Epithelial cell of proximal tubule (primary cell): ENCODE measurements around the gene CPB1. TPM values are rescaled to one million over a fixed set of nuclear protein-coding genes. Genes with fewer than 3 reads are reported as not detected.

Experiments
- DNase-seq: peaks from one replicate; pipeline ENCODE4 v3.0.0-alpha.2; 2011; ENCODE audit warnings: low read depth
- H3K4me3 ChIP-seq: 2 replicates; pipeline ENCODE4 v1.5.1; 2011; ENCODE audit warnings: low read depth, mild to moderate bottlenecking, low read length
- total RNA-seq: library from RNA; depleted of rRNA; stranded (reverse); fragments of >200 nt; gene quantifications from 2 replicates; pipeline ENCODE4 v1.2.3, GENCODE V29; 2015
- TF ChIP-seq, protein P1 (sequence below): conservative IDR thresholded peaks from 2 replicates; pipeline ENCODE4 v1.5.1; 2012; ENCODE audit warnings: low read depth, mild to moderate bottlenecking, low read length

Gene CPB1
- total RNA-seq, 1 donor from 2014 or later: not detected

GRCh38 chr3:148879256-148879655, 51.6 kb downstream of the CPB1 start:
- TF ChIP-seq, protein P1, sequence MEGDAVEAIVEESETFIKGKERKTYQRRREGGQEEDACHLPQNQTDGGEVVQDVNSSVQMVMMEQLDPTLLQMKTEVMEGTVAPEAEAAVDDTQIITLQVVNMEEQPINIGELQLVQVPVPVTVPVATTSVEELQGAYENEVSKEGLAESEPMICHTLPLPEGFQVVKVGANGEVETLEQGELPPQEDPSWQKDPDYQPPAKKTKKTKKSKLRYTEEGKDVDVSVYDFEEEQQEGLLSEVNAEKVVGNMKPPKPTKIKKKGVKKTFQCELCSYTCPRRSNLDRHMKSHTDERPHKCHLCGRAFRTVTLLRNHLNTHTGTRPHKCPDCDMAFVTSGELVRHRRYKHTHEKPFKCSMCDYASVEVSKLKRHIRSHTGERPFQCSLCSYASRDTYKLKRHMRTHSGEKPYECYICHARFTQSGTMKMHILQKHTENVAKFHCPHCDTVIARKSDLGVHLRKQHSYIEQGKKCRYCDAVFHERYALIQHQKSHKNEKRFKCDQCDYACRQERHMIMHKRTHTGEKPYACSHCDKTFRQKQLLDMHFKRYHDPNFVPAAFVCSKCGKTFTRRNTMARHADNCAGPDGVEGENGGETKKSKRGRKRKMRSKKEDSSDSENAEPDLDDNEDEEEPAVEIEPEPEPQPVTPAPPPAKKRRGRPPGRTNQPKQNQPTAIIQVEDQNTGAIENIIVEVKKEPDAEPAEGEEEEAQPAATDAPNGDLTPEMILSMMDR: no peak
- no peak for DNase-seq
- H3K4me3 ChIP-seq: no peak overlapping the region

DNA sequence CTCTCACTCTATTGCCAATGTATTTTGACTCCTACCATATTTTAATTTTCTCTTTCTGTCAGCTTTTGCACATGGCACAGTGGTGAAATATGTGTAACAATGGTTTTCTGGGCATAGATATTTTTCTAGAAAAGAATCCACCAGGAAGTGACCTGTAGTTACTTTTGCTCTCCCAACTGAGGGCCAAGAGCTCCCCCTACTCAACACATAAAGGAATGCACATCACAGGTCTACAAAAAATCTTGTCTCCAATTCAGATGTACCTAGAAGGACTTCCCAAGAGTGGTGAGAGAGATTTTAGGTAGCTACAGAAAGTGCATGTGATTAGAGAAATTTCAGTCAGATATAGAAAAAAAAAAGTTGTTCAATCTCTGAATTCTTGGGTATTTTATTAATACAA, 53.1 kb downstream of the CPB1 start:
- H3K4me3 ChIP-seq: no peak overlapping the region
- TF ChIP-seq, protein P1: peak; percentile 69
- DNase-seq: no peak

- TF ChIP-seq, protein P1: no peak
- DNase-seq: no peak
- H3K4me3 ChIP-seq: no peak overlapping the region
Measured at GRCh38 chr3:148881286-148881685, 53.7 kb downstream of the CPB1 start.

- TF ChIP-seq, protein P1: no peak
- no peak overlapping the region for H3K4me3 ChIP-seq
- no peak for DNase-seq
Measured at GRCh38 chr3:148882288-148882687, 54.7 kb downstream of the CPB1 start.

DNA sequence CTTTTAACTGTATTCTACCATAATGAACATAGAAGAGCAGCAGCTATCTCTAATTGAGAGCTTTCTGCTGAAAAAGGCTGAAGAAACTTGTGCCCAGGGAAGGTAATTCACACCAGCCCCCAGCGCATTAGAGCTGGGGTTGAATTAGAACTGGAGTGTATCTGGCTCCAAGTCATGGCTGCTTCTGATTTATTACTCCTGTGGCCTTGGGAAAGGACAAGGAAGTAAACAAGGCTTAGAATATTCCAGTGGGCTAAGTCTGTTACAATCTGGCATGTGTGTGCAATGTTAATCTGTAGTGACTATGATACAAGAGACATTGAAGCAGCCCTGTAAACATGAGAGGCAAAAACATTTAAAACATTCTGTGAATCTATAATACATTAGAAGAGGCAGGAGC, 55.6 kb downstream of the CPB1 start:
- no peak overlapping the region for H3K4me3 ChIP-seq
- TF ChIP-seq, protein P1: no peak

DNA sequence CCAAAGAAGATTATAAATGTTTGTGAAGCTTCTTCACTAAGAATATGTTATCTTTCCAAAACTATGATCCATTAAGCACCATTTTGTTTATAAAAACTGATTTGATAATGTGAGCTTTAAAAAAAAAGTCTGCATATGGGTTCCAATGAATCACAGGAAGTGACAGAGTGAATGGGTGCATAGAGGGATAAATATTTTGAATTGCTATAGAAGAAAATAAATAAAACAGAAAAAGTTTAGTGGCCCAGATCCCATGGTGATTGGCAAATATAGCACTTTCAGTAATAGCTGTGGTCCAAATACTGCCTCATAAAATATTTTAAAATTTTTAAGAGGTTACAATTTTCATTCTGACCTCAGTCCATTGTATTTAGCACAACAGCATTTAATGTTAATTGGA, 56.6 kb downstream of the CPB1 start:
- DNase-seq: no peak
- TF ChIP-seq, protein P1: no peak
- no peak overlapping the region for H3K4me3 ChIP-seq

More for the DNA sequence above, 55.6 kb downstream of the CPB1 start:
- DNase-seq: no peak

GRCh38 chr3:148889828-148890227, 62.2 kb downstream of the CPB1 start:
- no peak for DNase-seq
- H3K4me3 ChIP-seq: no peak overlapping the region
- TF ChIP-seq, protein P1: no peak
